B cell (primary cell): ENCODE results near the gene RHEBL1.

Experiments used
- CTCF ChIP-seq: fragments of 200-600 bp; IDR thresholded peaks from one replicate; pipeline ENCODE4 v1.8.0; 2022; ENCODE audit warnings: antibody characterized with exemption, mild to moderate bottlenecking
- EZH2 ChIP-seq: IDR thresholded peaks from 2 replicates; pipeline ENCODE4 v1.6.1; 2012; ENCODE audit warnings: borderline replicate concordance, low read depth, mild to moderate bottlenecking, moderate library complexity, low read length; ENCODE audit not compliant: insufficient read depth, poor library complexity, severe bottlenecking

- TF ChIP-seq CTCF (no peak), EZH2 (no peak)
Measured at GRCh38 chr12:49041881-49042484, 27.8 kb downstream of the RHEBL1 start.
